CD4-positive, alpha-beta T cell treated with Interleukin-6 for 4 hours (primary cell): ENCODE measurements around the gene FGFBP2.
"Not testable (repeated sequence)": the region's sequence is repeated elsewhere in the genome, so short reads cannot be mapped to it uniquely, and the experiment has no call there.

Source experiments
- DNase-seq: peaks from one replicate; pipeline ENCODE4 v3.0.0-alpha.2; 2020; ENCODE audit warnings: mixed read lengths

Gene FGFBP2

GRCh38 chr4:15926486-15926885 is 36.5 kb downstream of the FGFBP2 start:
- DNase-seq = no peak

GRCh38 chr4:15925830-15926229 is 37.1 kb downstream of the FGFBP2 start:
- no peak for DNase-seq

- DNase-seq = no peak
These were observed 41.4 kb downstream of the FGFBP2 start for GRCh38 chr4:15921592-15921932.

GRCh38 chr4:15920723-15921591 is 42.0 kb downstream of the FGFBP2 start:
- no peak for DNase-seq

- no peak for DNase-seq
These were observed 44.4 kb downstream of the FGFBP2 start for GRCh38 chr4:15918484-15919129.

GRCh38 chr4:15917297-15917696 is 45.7 kb downstream of the FGFBP2 start:
- DNase-seq = no peak

- DNase-seq = not testable (repeated sequence)
These were observed 46.6 kb downstream of the FGFBP2 start for GRCh38 chr4:15916358-15916757.

GRCh38 chr4:15914736-15915135 is 48.2 kb downstream of the FGFBP2 start:
- DNase-seq = no peak

- no peak for DNase-seq
These were observed 48.7 kb downstream of the FGFBP2 start for GRCh38 chr4:15914291-15914690.

GRCh38 chr4:15913631-15913970 is 49.4 kb downstream of the FGFBP2 start:
- DNase-seq = no peak

GRCh38 chr4:15912961-15913630 is 49.9 kb downstream of the FGFBP2 start:
- DNase-seq = no peak

- no peak for DNase-seq
These were observed 50.7 kb downstream of the FGFBP2 start for GRCh38 chr4:15912236-15912635.
